GM21619 (cell line): ENCODE measurements around the gene LRRC51.
"Not testable (repeated sequence)": the region's sequence is repeated elsewhere in the genome, so short reads cannot be mapped to it uniquely, and the experiment has no call there.

Experiments used
- ATAC-seq: cut with Tn5 transposase; IDR thresholded peaks from one replicate; pipeline ENCODE4 v1.9.1; 2021; ENCODE audit not compliant: unreplicated experiment

Gene LRRC51

DNA sequence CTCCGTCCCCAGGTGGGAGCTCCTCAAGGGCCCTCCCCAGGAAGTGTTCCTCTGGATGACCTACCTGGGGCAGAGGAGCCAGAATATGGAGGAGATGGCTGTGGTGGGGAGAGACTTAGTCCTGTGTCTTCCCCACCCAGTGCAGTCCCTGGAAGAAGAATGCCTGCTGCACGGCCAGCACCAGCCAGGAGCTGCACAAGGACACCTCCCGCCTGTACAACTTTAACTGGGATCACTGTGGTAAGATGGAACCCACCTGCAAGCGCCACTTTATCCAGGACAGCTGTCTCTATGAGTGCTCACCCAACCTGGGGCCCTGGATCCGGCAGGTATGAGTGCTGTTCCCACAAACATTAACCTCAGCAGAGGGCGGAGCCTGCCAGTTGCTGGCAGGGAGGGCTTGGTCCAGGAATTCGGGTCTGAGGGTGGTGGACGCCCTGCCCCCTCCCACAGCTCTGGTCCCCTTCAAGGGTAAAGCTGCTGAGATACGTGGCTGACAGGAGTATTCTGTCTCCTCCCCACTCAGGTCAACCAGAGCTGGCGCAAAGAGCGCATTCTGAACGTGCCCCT is 58.3 kb downstream of the LRRC51 start:
- no peak for ATAC-seq

DNA sequence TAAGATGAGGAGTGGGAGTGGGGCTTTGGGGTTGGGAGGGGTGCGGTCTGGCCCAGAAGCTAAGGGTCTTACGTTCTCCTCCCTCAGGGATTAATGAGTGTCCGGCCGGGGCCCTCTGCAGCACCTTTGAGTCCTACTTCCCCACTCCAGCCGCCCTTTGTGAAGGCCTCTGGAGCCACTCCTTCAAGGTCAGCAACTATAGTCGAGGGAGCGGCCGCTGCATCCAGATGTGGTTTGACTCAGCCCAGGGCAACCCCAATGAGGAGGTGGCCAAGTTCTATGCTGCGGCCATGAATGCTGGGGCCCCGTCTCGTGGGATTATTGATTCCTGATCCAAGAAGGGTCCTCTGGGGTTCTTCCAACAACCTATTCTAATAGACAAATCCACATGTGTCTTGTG is 58.9 kb downstream of the LRRC51 start:
- ATAC-seq, result no peak

DNA sequence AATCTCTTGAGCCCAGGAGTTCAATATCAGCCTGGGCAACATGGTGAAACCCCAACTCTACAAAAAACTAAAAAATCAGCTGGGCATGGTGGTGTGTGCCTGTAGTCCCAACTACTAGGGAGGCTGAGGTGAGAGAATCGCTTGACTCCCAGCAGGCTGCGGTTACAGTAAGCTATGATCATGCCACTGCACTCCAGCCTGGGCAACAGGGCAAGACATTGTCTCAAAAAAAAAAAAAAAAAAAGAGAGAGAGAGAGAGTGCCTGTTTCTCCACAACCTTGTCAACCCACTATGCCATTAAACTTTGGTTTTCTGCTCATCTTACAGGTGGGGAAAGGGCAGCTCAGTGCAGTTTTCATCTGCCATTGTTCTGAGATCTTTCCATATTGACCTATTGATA is 60.0 kb downstream of the LRRC51 start:
- ATAC-seq, result no peak

DNA sequence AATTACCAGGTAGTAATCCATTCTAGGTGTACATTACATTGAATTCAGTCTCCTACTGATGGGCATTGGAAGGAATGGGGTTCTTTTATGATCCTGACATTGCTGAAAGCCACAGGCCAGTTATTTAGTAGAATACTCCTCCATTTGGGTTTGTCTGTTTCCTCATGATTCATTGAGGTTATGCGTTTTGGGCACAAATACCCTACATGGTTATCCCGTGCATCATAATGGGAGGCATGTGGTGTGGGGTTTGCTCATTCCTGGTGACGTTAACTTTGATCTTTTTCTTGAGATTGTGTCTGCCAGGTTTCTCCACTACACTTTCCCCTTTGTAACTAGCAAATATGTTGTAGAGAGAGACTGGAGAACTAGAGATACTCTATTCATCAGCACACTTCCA is 60.4 kb downstream of the LRRC51 start:
- ATAC-seq, result no peak

DNA sequence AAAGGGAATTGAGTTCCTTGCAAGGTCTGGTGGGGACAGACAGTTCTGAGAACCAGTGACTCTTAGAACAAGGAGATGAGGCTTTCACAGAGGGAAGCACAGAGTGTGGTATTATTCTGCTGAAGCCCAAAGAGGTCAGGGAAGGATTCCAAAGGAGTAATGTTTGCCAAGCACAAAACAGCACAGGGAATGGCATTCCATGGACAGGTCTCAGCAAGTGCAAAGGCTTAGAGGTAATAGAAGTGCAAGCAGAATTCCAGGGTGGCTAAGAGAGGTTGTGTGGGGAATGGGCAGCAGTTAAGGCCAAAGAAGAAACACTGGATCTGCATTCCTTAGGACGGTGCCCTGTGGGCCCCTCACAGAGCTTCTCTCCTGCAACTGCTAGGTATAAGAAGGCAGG is 61.4 kb downstream of the LRRC51 start:
- ATAC-seq, result not testable (repeated sequence)

DNA sequence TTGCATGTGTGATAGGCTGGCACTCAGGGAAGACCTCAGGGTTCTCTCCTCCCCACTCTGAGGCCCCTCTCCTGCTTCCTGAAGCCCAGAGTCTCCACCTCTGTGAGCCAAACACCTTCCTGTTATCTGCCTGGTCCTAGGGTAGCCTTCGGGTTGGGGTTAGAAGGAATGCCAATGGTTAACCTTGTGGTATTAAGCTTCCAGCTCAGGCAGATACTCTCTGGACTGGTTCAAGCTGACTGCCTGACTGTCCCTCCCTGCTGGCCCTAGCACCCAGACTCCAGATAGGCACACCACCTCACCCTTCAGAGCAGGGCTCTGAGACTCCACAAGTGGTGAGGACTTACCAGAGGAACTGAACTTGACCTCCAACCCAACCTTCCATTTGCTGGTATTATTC is 61.9 kb downstream of the LRRC51 start:
- not testable (repeated sequence) for ATAC-seq

DNA sequence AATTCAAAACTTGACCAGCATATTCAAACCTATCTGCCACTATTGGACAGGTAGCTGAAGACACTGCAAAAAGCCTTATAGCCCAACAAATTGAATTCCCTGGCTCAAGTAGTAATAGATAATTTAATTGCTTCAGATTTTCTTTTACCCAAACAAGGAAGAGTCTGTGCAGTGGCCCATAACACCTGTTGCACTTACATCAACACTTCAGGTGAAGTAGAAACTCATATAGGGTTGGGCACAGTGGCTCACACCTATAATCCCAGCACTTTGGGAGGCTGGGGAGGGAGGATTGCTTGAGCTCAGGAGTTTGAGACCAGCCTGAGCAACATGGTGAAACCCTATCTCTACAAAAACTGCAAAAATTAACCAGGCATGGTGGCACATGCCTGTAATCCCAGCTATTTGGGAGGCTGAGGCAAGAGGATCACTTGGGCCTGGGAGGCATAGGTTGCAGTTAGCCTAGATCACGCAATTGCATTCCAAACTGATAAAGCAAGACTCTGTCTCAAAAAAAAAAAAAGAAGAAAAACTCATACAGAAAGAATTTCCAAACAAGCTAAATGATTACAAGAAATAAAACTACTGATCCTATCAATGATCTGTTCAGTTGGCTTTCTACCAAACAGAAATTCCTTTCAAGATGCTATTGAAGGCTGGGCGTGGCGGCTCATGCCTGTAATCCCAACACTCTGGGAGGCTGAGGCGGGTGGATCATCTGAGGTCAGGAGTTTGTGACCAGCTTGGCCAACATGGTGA is 64.3 kb downstream of the LRRC51 start:
- ATAC-seq, result no peak
